Activated CD8-positive, alpha-beta T cell treated with anti-CD3 and anti-CD28 coated beads for 36 hours (primary cell): ENCODE data around the gene PRXL2B. TPM values are rescaled to one million over a fixed set of nuclear protein-coding genes. Genes with fewer than 3 reads are reported as not detected.

Experiments used
- ATAC-seq: fragments of 200-7000 bp; cut with Tn5 transposase; one replicate; pipeline ENCODE4 v1.10.0; 2021; ENCODE audit warnings: mild to moderate bottlenecking, moderate library complexity
- CTCF ChIA-PET: fragments of 350-600 bp; sonication (Branson Sonifier 250); formaldehyde crosslinking; loops from one replicate; lab custom pipeline; 2021; ENCODE audit warnings: antibody characterized with exemption; lab: Charles Lee
- POLR2A ChIA-PET: fragments of 350-600 bp; sonication (Branson Sonifier 250); formaldehyde crosslinking; loops from one replicate; lab custom pipeline; 2021; ENCODE audit warnings: antibody characterized with exemption; lab: Charles Lee
- DNase-seq: peaks from one replicate; pipeline ENCODE4 v3.0.0-alpha.2; 2020
- H3K27ac Mint-ChIP-seq: one replicate; pipeline ENCODE4 v1.8.0; 2021; ENCODE audit warnings: mild to moderate bottlenecking, mixed read lengths
- H3K27me3 Mint-ChIP-seq: one replicate; pipeline ENCODE4 v1.8.0; 2021; ENCODE audit warnings: mixed read lengths
- H3K36me3 Mint-ChIP-seq: one replicate; pipeline ENCODE4 v1.8.0; 2021; ENCODE audit warnings: low read depth, mixed read lengths
- H3K4me1 Mint-ChIP-seq: one replicate; pipeline ENCODE4 v1.8.0; 2021; ENCODE audit warnings: low read depth, mixed read lengths
- H3K4me3 Mint-ChIP-seq: one replicate; pipeline ENCODE4 v1.8.0; 2021; ENCODE audit warnings: mild to moderate bottlenecking, moderate library complexity, mixed read lengths
- H3K9me3 Mint-ChIP-seq: one replicate; pipeline ENCODE4 v1.8.0; 2021; ENCODE audit warnings: mixed read lengths
- intact Hi-C: fragments of 100-400 bp; cut with micrococcal nuclease; formaldehyde crosslinking; loops from one replicate; pipeline ENCODE4 v1.10.0; 2022
- total RNA-seq, 2 experiments: library from RNA; stranded (reverse); gene quantifications; one replicate each; pipeline ENCODE4 v1.2.3, GENCODE V29; 2021
- TF ChIP-seq, protein P1 (sequence below): fragments of 200-600 bp; IDR thresholded peaks from one replicate; pipeline ENCODE4 v1.8.0; 2022; ENCODE audit warnings: antibody characterized with exemption, mild to moderate bottlenecking

The PRXL2B gene
- total RNA-seq, 2 experiments from 2014 or later: 39.1 to 43.6 TPM

DNA sequence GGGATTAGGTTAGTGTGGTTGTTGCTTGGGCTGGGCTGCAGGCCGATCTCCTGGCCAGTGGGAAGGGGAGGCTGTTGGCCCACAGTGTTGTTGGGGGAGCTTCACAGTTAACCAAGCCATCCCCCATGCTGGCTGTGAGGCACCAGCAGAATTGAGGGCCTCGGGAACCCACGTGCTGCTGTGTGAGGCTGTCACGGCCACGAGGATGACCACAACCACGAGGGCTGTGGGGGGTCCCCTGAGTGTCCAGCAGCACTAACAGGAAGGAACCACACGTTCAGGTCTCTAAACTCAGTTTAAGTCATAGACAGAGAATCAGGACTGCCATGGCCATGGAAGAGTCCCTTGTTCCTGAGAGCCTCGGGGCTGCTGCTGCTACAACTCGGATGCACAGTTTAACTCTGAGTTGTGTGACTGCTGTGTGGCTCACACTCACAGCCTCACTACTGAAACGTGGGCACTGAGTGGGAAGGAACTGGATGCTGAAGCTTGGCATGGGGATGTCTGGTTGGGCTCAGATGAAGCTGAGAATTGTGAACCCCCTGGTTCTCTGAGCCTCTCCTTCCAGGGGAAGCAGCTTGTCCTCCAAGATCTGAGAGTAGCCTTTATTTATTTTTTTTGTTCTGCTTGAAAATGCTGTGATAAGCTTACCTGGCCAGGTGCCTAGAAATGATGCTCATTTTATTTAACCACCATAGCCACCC, 51.0 kb downstream of the PRXL2B start:
- peaks cover 3% of the 10 kb centered on the region for H3K27me3 Mint-ChIP-seq
- no peaks in the 10 kb centered on the region for H3K36me3 Mint-ChIP-seq
- H3K27ac Mint-ChIP-seq: no peak overlapping the region
- intact Hi-C loops: no loop called here
- ChIA-PET POLR2A (interaction anchor here (0.7 kb wide), 1 partner anchor 15 kb away, joined by 3 read pairs; no protein-coding TSS in a partner anchor), CTCF (interaction anchor here (1.2 kb wide), 1 partner anchor 10 kb away, joined by 3 read pairs; no protein-coding TSS in a partner anchor)
- TF ChIP-seq, protein P1, sequence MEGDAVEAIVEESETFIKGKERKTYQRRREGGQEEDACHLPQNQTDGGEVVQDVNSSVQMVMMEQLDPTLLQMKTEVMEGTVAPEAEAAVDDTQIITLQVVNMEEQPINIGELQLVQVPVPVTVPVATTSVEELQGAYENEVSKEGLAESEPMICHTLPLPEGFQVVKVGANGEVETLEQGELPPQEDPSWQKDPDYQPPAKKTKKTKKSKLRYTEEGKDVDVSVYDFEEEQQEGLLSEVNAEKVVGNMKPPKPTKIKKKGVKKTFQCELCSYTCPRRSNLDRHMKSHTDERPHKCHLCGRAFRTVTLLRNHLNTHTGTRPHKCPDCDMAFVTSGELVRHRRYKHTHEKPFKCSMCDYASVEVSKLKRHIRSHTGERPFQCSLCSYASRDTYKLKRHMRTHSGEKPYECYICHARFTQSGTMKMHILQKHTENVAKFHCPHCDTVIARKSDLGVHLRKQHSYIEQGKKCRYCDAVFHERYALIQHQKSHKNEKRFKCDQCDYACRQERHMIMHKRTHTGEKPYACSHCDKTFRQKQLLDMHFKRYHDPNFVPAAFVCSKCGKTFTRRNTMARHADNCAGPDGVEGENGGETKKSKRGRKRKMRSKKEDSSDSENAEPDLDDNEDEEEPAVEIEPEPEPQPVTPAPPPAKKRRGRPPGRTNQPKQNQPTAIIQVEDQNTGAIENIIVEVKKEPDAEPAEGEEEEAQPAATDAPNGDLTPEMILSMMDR: no peak
- DNase-seq (peak; percentile 27), ATAC-seq (no peak)
- peaks cover 7% of the 10 kb centered on the region for H3K9me3 Mint-ChIP-seq
- no peak overlapping the region for H3K4me3 Mint-ChIP-seq
- peaks cover 2% of the 10 kb centered on the region for H3K4me1 Mint-ChIP-seq

DNA sequence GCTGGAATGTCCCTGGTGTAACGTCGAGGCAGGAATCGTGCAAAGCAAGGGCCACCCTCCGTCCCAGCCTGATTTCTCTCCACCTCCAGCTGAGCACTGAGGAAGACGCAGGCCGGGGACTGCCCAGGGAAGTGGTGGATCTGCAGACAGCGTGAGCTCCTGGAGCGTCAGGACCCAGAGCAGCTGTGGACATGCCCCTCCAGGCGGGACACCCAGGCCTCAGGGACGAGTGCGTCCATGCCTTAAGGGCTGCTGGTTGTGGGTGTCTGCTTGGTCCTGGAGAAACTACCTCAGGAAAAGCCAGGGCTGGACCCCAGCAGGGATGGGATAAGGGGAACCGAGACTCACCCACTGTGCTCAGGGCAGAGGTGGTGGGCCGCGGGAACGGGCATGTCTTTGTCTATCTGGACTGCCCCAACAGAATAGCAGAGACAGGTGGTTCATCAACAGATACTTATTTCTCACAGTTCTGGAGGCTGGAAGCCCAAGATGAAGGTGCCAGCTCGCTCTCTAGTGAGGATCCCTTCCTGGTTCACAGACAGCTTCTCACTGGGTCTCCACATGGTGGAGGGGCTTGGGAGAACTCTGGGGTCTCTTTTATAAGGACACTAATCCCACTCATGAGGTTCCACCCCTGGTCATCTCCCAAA, 52.0 kb downstream of the PRXL2B start:
- peaks cover 3% of the 10 kb centered on the region for H3K27me3 Mint-ChIP-seq
- no peak overlapping the region for H3K4me3 Mint-ChIP-seq
- no peaks in the 10 kb centered on the region for H3K36me3 Mint-ChIP-seq
- POLR2A ChIA-PET: no interaction called here
- ATAC-seq (no peak), DNase-seq (no peak)
- TF ChIP-seq, protein P1: no peak
- no peak overlapping the region for H3K27ac Mint-ChIP-seq
- H3K9me3 Mint-ChIP-seq: peaks cover 7% of the 10 kb centered on the region
- intact Hi-C loops: no loop called here
- peaks cover 3% of the 10 kb centered on the region for H3K4me1 Mint-ChIP-seq
- CTCF ChIA-PET: no interaction called here

DNA sequence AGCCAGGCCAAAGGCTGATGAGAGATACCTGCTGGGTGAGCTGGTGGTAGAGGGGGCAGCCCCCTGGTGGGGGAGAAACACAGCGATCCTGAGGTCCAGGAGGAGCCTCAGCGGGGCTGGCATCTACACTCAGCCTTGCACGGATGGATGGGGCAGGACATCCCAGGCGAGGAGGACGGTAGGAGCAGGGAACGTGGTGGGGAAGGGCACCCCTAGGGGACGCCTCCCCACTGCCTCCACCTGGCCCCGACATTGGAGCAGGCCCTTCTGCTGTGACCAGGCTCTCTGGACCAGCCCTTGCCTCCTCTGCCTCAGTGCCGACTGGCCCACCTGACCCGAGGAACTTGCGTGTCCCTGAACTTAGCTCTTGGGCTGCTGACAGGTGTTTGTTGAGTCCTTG, 52.6 kb downstream of the PRXL2B start:
- intact Hi-C loops: no loop called here
- Mint-ChIP-seq H3K4me1 (peaks cover 7% of the 10 kb centered on the region), H3K27ac (no peak overlapping the region), H3K36me3 (no peaks in the 10 kb centered on the region), H3K4me3 (no peak overlapping the region), H3K9me3 (peaks cover 7% of the 10 kb centered on the region), H3K27me3 (peaks cover 3% of the 10 kb centered on the region)
- POLR2A ChIA-PET: no interaction called here
- DNase-seq: no peak
- CTCF ChIA-PET: no interaction called here
- ATAC-seq: no peak
- TF ChIP-seq, protein P1: no peak

DNA sequence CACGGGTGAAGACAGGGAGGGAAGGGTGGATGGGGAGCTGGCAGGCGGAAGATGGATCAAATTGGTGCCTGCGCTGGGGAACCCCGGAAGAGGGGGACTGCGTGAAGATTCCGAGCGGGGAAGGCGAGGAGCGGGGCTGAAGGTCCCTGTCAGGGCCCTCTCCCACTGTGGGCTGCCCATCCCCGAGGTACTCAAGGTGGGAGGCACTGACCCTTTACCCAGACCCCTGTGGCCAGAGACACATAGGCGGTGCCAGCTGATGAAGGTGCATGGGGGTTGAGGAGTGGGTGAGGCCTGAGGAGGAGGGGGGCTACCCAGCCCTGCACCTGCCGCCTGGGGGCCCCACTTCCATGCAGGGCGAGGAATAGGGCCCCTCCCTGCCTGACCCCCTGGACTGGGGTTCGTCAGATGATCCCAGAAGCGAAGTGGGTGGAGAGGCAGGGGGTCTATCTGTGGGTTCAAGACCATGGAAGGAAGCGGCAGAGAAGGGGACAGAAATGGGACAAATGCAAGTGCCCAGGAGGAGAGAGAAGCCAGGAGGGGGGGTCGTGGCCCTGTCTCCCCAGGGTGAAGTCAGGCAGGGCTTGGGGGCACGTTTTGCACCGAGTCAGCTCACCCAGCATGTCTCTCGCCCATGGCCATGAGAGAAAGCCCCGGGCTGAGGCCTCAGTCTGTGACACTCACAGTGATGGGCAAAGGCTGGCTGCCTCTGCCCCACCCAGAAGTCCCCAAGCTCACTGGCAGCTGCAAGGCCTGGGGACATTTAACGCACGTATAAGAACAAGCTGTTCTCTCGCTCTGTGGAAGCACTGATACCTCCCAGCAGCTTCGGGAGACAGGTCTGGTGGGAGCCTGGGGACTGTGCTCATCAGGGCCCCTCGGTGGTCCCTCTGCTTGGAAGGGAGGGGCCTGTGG, 53.3 kb downstream of the PRXL2B start:
- no peak for ATAC-seq
- DNase-seq: no peak
- Mint-ChIP-seq H3K27me3 (peaks cover 3% of the 10 kb centered on the region), H3K27ac (no peak overlapping the region), H3K4me3 (no peak overlapping the region), H3K36me3 (no peaks in the 10 kb centered on the region), H3K4me1 (peaks cover 7% of the 10 kb centered on the region), H3K9me3 (peaks cover 7% of the 10 kb centered on the region)
- intact Hi-C loops: loop anchor here (10.0 kb wide), 2 partner anchors 55 to 85 kb away; partner anchors contain the start of genes PRXL2B and TNFRSF14
- TF ChIP-seq, protein P1: no peak
- ChIA-PET CTCF (no interaction called here), POLR2A (interaction anchor here (3.5 kb wide), 1 partner anchor 55 kb away, joined by 15 read pairs; the partner anchor contains the start of gene PRXL2B)
